ENCODE data around the gene TCF25.

Gene TCF25

GRCh38 chr16:89949121-89949742, 75.8 kb downstream of the TCF25 start:
- FAIRE-seq: no peak

GRCh38 chr16:89949756-89950155, 76.4 kb downstream of the TCF25 start:
- FAIRE-seq: no peak

- FAIRE-seq: no peak
Observed at GRCh38 chr16:89951509-89951908, 78.1 kb downstream of the TCF25 start.

- FAIRE-seq: no peak
Observed at GRCh38 chr16:89952049-89952448, 78.7 kb downstream of the TCF25 start.

- no peak for FAIRE-seq
Observed at GRCh38 chr16:89952551-89952950, 79.2 kb downstream of the TCF25 start.

- no peak for FAIRE-seq
Observed at GRCh38 chr16:89953671-89954406, 80.4 kb downstream of the TCF25 start.

GRCh38 chr16:89954462-89954861, 81.1 kb downstream of the TCF25 start:
- no peak for FAIRE-seq

- no peak for FAIRE-seq
Observed at GRCh38 chr16:89955001-89955685, 81.8 kb downstream of the TCF25 start.

- FAIRE-seq: no peak
Observed at GRCh38 chr16:89956505-89957215, 83.3 kb downstream of the TCF25 start.

- no peak for FAIRE-seq
Observed at GRCh38 chr16:89957216-89957785, 83.9 kb downstream of the TCF25 start.

- FAIRE-seq: no peak
Observed at GRCh38 chr16:89958068-89958467, 84.7 kb downstream of the TCF25 start.

GRCh38 chr16:89958596-89958995, 85.2 kb downstream of the TCF25 start:
- FAIRE-seq: no peak

- no peak for FAIRE-seq
Observed at GRCh38 chr16:89960966-89961365, 87.6 kb downstream of the TCF25 start.
